Measurements from ENCODE around the gene BFSP2.

BFSP2 gene

GRCh38 chr3:133474251-133474801, 74.5 kb downstream of the BFSP2 start:
- peaks cover 23% of the 10 kb centered on the region for H3K79me2 ChIP-seq (ENCODE audit: insufficient read depth, low read length)
- H4K20me1 ChIP-seq (ENCODE audit: low read depth, low read length) = no peaks in the 10 kb centered on the region
- H3K9me2 ChIP-seq (replicated peaks; ENCODE audit: insufficient read depth, low read length) = no peaks in the 10 kb centered on the region
- H3K36me3 ChIP-seq (ENCODE audit: low read length) = no peaks in the 10 kb centered on the region
- H3K9ac ChIP-seq (ENCODE audit: low read length) = peak overlapping the region; percentile 47
- H3K27me3 ChIP-seq (ENCODE audit: low read length) = no peaks in the 10 kb centered on the region
- H3K27ac ChIP-seq (ENCODE audit: low read depth, low read length) = peak overlapping the region; percentile 99
- H3F3A ChIP-seq (ENCODE audit: insufficient read depth) = peaks cover 75% of the 10 kb centered on the region
- no peak overlapping the region for H2AFZ ChIP-seq (ENCODE audit: low read depth, low read length, severe bottlenecking)
- H3K4me3 ChIP-seq (ENCODE audit: insufficient read depth, low read length, poor library complexity, severe bottlenecking) = peak overlapping the region; percentile 14
- peak overlapping the region; percentile 77 for H3K4me2 ChIP-seq (ENCODE audit: low read depth, low read length, poor library complexity, severe bottlenecking)
- no peak for TF ChIP-seq EZH2phosphoT487 (conservative IDR thresholded peaks at IDR 0.05; ENCODE audit: low read length)
- no peaks in the 10 kb centered on the region for H3K9me3 ChIP-seq (ENCODE audit: insufficient read depth, low read length)

- Histone ChIP-seq H3K36me3 (ENCODE audit: low read length) (no peaks in the 10 kb centered on the region), H3K27me3 (ENCODE audit: low read length) (no peaks in the 10 kb centered on the region), H2AFZ (ENCODE audit: low read depth, low read length, severe bottlenecking) (no peak overlapping the region), H3K4me3 (ENCODE audit: insufficient read depth, low read length, poor library complexity, severe bottlenecking) (peak overlapping the region; percentile 14), H3K79me2 (ENCODE audit: insufficient read depth, low read length) (peaks cover 27% of the 10 kb centered on the region), H3K9me3 (ENCODE audit: insufficient read depth, low read length) (no peaks in the 10 kb centered on the region), H3K9ac (ENCODE audit: low read length) (peak overlapping the region; percentile 47), H3F3A (ENCODE audit: insufficient read depth) (peaks cover 75% of the 10 kb centered on the region), H3K4me2 (ENCODE audit: low read depth, low read length, poor library complexity, severe bottlenecking) (peak overlapping the region; percentile 77), H3K27ac (ENCODE audit: low read depth, low read length) (peak overlapping the region; percentile 99), H3K9me2 (replicated peaks; ENCODE audit: insufficient read depth, low read length) (no peaks in the 10 kb centered on the region), H4K20me1 (ENCODE audit: low read depth, low read length) (no peaks in the 10 kb centered on the region)
- no peak for TF ChIP-seq CTCF (IDR thresholded peaks at IDR 0.05; ENCODE audit: insufficient read depth, low read length, poor library complexity, severe bottlenecking)
- TF ChIP-seq EZH2phosphoT487 (conservative IDR thresholded peaks at IDR 0.05; ENCODE audit: low read length) = no peak
Measured at GRCh38 chr3:133474817-133475216, 75.0 kb downstream of the BFSP2 start.

GRCh38 chr3:133475245-133476010, 75.6 kb downstream of the BFSP2 start:
- Histone ChIP-seq H3K79me2 (ENCODE audit: insufficient read depth, low read length) (peaks cover 31% of the 10 kb centered on the region), H3K27me3 (ENCODE audit: low read length) (no peaks in the 10 kb centered on the region), H3K9ac (ENCODE audit: low read length) (peak overlapping the region; percentile 67), H3K36me3 (ENCODE audit: low read length) (no peaks in the 10 kb centered on the region), H3K4me2 (ENCODE audit: low read depth, low read length, poor library complexity, severe bottlenecking) (peak overlapping the region; percentile 77), H3K9me2 (replicated peaks; ENCODE audit: insufficient read depth, low read length) (no peaks in the 10 kb centered on the region), H3F3A (ENCODE audit: insufficient read depth) (peaks cover 75% of the 10 kb centered on the region), H3K4me3 (ENCODE audit: insufficient read depth, low read length, poor library complexity, severe bottlenecking) (peak overlapping the region; percentile 14), H3K9me3 (ENCODE audit: insufficient read depth, low read length) (no peaks in the 10 kb centered on the region), H3K27ac (ENCODE audit: low read depth, low read length) (peak overlapping the region; percentile 99), H4K20me1 (ENCODE audit: low read depth, low read length) (no peaks in the 10 kb centered on the region), H2AFZ (ENCODE audit: low read depth, low read length, severe bottlenecking) (no peak overlapping the region)
- TF ChIP-seq EZH2phosphoT487 (conservative IDR thresholded peaks at IDR 0.05; ENCODE audit: low read length) (no peak), CTCF (IDR thresholded peaks at IDR 0.05; ENCODE audit: insufficient read depth, low read length, poor library complexity, severe bottlenecking) (no peak)

- no peak overlapping the region for H2AFZ ChIP-seq (ENCODE audit: low read depth, low read length, severe bottlenecking)
- TF ChIP-seq EZH2phosphoT487 (conservative IDR thresholded peaks at IDR 0.05; ENCODE audit: low read length) (no peak), CTCF (IDR thresholded peaks at IDR 0.05; ENCODE audit: insufficient read depth, low read length, poor library complexity, severe bottlenecking) (no peak)
- H3K9me2 ChIP-seq (replicated peaks; ENCODE audit: insufficient read depth, low read length) = no peaks in the 10 kb centered on the region
- no peaks in the 10 kb centered on the region for H3K27me3 ChIP-seq (ENCODE audit: low read length)
- peak overlapping the region; percentile 67 for H3K9ac ChIP-seq (ENCODE audit: low read length)
- H3K9me3 ChIP-seq (ENCODE audit: insufficient read depth, low read length) = no peaks in the 10 kb centered on the region
- peak overlapping the region; percentile 32 for H3K4me3 ChIP-seq (ENCODE audit: insufficient read depth, low read length, poor library complexity, severe bottlenecking)
- no peaks in the 10 kb centered on the region for H4K20me1 ChIP-seq (ENCODE audit: low read depth, low read length)
- H3K4me2 ChIP-seq (ENCODE audit: low read depth, low read length, poor library complexity, severe bottlenecking) = peak overlapping the region; percentile 77
- H3F3A ChIP-seq (ENCODE audit: insufficient read depth) = peaks cover 74% of the 10 kb centered on the region
- no peaks in the 10 kb centered on the region for H3K36me3 ChIP-seq (ENCODE audit: low read length)
- peaks cover 31% of the 10 kb centered on the region for H3K79me2 ChIP-seq (ENCODE audit: insufficient read depth, low read length)
- peak overlapping the region; percentile 99 for H3K27ac ChIP-seq (ENCODE audit: low read depth, low read length)
Measured at GRCh38 chr3:133476971-133477375, 77.1 kb downstream of the BFSP2 start.
